PC-3 (cell line): ENCODE measurements around the gene PMFBP1.

ENCODE experiments used
- CTCF ChIP-seq: fragments of 300-600 bp; sonication (generic); conservative IDR thresholded peaks from 2 replicates; pipeline ENCODE4 v1.5.1; 2017; ENCODE audit warnings: antibody characterized with exemption, low read depth, mild to moderate bottlenecking, low read length
- EZH2 ChIP-seq: fragments of 300-600 bp; sonication (generic); IDR thresholded peaks from one replicate; pipeline ENCODE4 v1.6.1; 2017; ENCODE audit warnings: antibody characterized with exemption, mild to moderate bottlenecking, low read length; ENCODE audit not compliant: unreplicated experiment
- EZH2phosphoT487 ChIP-seq: fragments of 300-600 bp; sonication (generic); IDR thresholded peaks from 2 replicates; pipeline ENCODE4 v1.6.1; 2018; ENCODE audit warnings: mild to moderate bottlenecking, antibody characterized with exemption, low read length, borderline replicate concordance

DNA sequence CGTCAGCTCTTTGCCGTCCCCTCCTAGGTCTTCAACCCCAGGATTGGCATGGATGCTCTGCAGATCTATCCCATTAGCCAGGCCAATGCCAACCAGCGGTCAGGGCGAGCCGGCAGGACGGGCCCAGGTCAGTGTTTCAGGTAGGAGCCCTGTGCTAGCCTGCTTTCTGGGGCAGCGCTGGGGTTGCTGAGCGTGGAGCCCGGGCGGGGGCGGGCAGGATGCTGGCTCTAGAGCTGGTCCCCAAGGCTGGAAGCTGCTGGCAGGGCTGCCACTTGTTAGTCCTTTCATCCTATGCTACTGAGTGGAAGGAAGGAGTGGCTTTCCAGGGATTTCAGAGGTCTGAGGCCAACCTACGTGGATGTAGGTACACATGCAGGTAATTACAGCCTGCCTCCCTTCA is 66.0 kb downstream of the PMFBP1 start:
- TF ChIP-seq CTCF = no peak
- TF ChIP-seq EZH2 = no peak
- TF ChIP-seq EZH2phosphoT487 = no peak
